ENCODE data around the gene HINFP.

DNA sequence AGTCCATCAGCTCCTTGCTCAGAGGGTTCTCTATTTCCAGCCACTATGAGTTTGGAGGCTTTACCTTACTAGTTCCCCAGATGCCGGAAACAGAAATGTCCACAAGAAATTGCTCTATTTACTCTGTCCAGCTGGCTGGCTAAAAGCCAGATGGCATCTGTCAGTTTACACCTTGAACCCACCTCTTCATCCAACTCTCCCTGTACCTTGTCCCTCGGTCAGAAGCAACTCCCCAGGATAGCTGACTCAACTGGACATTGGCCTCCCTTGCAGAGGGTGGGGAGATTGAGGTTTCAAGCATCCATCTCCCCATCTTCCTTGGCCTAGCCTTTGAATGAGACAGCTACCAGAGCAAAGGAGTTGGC lies 12.5 kb upstream of the HINFP start:
- TF ChIP-seq, protein P1, sequence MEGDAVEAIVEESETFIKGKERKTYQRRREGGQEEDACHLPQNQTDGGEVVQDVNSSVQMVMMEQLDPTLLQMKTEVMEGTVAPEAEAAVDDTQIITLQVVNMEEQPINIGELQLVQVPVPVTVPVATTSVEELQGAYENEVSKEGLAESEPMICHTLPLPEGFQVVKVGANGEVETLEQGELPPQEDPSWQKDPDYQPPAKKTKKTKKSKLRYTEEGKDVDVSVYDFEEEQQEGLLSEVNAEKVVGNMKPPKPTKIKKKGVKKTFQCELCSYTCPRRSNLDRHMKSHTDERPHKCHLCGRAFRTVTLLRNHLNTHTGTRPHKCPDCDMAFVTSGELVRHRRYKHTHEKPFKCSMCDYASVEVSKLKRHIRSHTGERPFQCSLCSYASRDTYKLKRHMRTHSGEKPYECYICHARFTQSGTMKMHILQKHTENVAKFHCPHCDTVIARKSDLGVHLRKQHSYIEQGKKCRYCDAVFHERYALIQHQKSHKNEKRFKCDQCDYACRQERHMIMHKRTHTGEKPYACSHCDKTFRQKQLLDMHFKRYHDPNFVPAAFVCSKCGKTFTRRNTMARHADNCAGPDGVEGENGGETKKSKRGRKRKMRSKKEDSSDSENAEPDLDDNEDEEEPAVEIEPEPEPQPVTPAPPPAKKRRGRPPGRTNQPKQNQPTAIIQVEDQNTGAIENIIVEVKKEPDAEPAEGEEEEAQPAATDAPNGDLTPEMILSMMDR (IDR thresholded peaks at IDR 0.05; ENCODE audit: borderline replicate concordance, extremely low read depth, low read length, poor library complexity, severe bottlenecking): no peak
- TF ChIP-seq EZH2 (IDR thresholded peaks at IDR 0.05; ENCODE audit: borderline replicate concordance, low read depth, low read length, severe bottlenecking): no peak

Measured in DND-41 (cell line).